ENCODE data around the gene GRIP2.

Gene GRIP2

GRCh38 chr3:14480207-14481017 lies 59.7 kb downstream of the GRIP2 start:
- H3K27me3 ChIP-seq (ENCODE audit: insufficient read depth, low read length): no peaks in the 10 kb centered on the region
- no peaks in the 10 kb centered on the region for H3K9me2 ChIP-seq (ENCODE audit: low read depth, low read length)
- peaks cover 94% of the 10 kb centered on the region for H3K36me3 ChIP-seq (ENCODE audit: insufficient read depth, low read length)
- no peak overlapping the region for H3K4me3 ChIP-seq (ENCODE audit: low read depth, low read length, poor library complexity, severe bottlenecking)
- no peak overlapping the region for H3K4me2 ChIP-seq (ENCODE audit: low read length)
- H3K4me1 ChIP-seq (ENCODE audit: insufficient read depth, low read length, severe bottlenecking): no peaks in the 10 kb centered on the region
- no peak overlapping the region for H2AFZ ChIP-seq (ENCODE audit: low read length)
- no peak overlapping the region for H3K27ac ChIP-seq (ENCODE audit: low read depth, low read length, poor library complexity, severe bottlenecking)
- H3K79me2 ChIP-seq (ENCODE audit: insufficient read depth, low read length): no peaks in the 10 kb centered on the region
- H3K9ac ChIP-seq (ENCODE audit: low read length): no peak overlapping the region
- TF ChIP-seq CTCF (IDR thresholded peaks at IDR 0.05; ENCODE audit: low read length) (no peak), EZH2 (IDR thresholded peaks at IDR 0.05; ENCODE audit: borderline replicate concordance, low read length) (no peak)
- no peaks in the 10 kb centered on the region for H3F3A ChIP-seq (ENCODE audit: insufficient read depth, low read length)
- no peaks in the 10 kb centered on the region for H3K9me3 ChIP-seq (ENCODE audit: low read length)
- no peaks in the 10 kb centered on the region for H4K20me1 ChIP-seq (ENCODE audit: insufficient read depth, low read length)

- Histone ChIP-seq H3K4me3 (ENCODE audit: low read depth, low read length, poor library complexity, severe bottlenecking) (no peak overlapping the region), H2AFZ (ENCODE audit: low read length) (no peak overlapping the region), H3F3A (ENCODE audit: insufficient read depth, low read length) (no peaks in the 10 kb centered on the region), H3K36me3 (ENCODE audit: insufficient read depth, low read length) (peaks cover 93% of the 10 kb centered on the region), H3K27me3 (ENCODE audit: insufficient read depth, low read length) (no peaks in the 10 kb centered on the region), H3K9me2 (ENCODE audit: low read depth, low read length) (no peaks in the 10 kb centered on the region), H3K9ac (ENCODE audit: low read length) (no peak overlapping the region), H3K4me2 (ENCODE audit: low read length) (no peak overlapping the region), H3K4me1 (ENCODE audit: insufficient read depth, low read length, severe bottlenecking) (no peaks in the 10 kb centered on the region), H3K27ac (ENCODE audit: low read depth, low read length, poor library complexity, severe bottlenecking) (no peak overlapping the region), H4K20me1 (ENCODE audit: insufficient read depth, low read length) (no peaks in the 10 kb centered on the region), H3K79me2 (ENCODE audit: insufficient read depth, low read length) (no peaks in the 10 kb centered on the region), H3K9me3 (ENCODE audit: low read length) (no peaks in the 10 kb centered on the region)
- TF ChIP-seq EZH2 (IDR thresholded peaks at IDR 0.05; ENCODE audit: borderline replicate concordance, low read length): no peak
- no peak for TF ChIP-seq CTCF (IDR thresholded peaks at IDR 0.05; ENCODE audit: low read length)
These were observed 60.6 kb downstream of the GRIP2 start for GRCh38 chr3:14479591-14479990.

- H3K9ac ChIP-seq (ENCODE audit: low read length): no peak overlapping the region
- H3K9me3 ChIP-seq (ENCODE audit: low read length): no peaks in the 10 kb centered on the region
- no peak overlapping the region for H3K27ac ChIP-seq (ENCODE audit: low read depth, low read length, poor library complexity, severe bottlenecking)
- TF ChIP-seq CTCF (IDR thresholded peaks at IDR 0.05; ENCODE audit: low read length) (no peak), EZH2 (IDR thresholded peaks at IDR 0.05; ENCODE audit: borderline replicate concordance, low read length) (no peak)
- peaks cover 95% of the 10 kb centered on the region for H3K36me3 ChIP-seq (ENCODE audit: insufficient read depth, low read length)
- H3F3A ChIP-seq (ENCODE audit: insufficient read depth, low read length): no peaks in the 10 kb centered on the region
- no peaks in the 10 kb centered on the region for H4K20me1 ChIP-seq (ENCODE audit: insufficient read depth, low read length)
- no peak overlapping the region for H3K4me3 ChIP-seq (ENCODE audit: low read depth, low read length, poor library complexity, severe bottlenecking)
- H3K4me2 ChIP-seq (ENCODE audit: low read length): no peak overlapping the region
- no peaks in the 10 kb centered on the region for H3K79me2 ChIP-seq (ENCODE audit: insufficient read depth, low read length)
- H3K4me1 ChIP-seq (ENCODE audit: insufficient read depth, low read length, severe bottlenecking): no peaks in the 10 kb centered on the region
- H3K9me2 ChIP-seq (ENCODE audit: low read depth, low read length): no peaks in the 10 kb centered on the region
- no peak overlapping the region for H2AFZ ChIP-seq (ENCODE audit: low read length)
- no peaks in the 10 kb centered on the region for H3K27me3 ChIP-seq (ENCODE audit: insufficient read depth, low read length)
These were observed 61.1 kb downstream of the GRIP2 start for GRCh38 chr3:14478956-14479550.

Data from OCI-LY1 (cell line).